ENCODE results near the gene ERO1A.
A peak's percentile ranks its signal among the peaks of the same experiment; 100 is the strongest.

Gene ERO1A

DNA sequence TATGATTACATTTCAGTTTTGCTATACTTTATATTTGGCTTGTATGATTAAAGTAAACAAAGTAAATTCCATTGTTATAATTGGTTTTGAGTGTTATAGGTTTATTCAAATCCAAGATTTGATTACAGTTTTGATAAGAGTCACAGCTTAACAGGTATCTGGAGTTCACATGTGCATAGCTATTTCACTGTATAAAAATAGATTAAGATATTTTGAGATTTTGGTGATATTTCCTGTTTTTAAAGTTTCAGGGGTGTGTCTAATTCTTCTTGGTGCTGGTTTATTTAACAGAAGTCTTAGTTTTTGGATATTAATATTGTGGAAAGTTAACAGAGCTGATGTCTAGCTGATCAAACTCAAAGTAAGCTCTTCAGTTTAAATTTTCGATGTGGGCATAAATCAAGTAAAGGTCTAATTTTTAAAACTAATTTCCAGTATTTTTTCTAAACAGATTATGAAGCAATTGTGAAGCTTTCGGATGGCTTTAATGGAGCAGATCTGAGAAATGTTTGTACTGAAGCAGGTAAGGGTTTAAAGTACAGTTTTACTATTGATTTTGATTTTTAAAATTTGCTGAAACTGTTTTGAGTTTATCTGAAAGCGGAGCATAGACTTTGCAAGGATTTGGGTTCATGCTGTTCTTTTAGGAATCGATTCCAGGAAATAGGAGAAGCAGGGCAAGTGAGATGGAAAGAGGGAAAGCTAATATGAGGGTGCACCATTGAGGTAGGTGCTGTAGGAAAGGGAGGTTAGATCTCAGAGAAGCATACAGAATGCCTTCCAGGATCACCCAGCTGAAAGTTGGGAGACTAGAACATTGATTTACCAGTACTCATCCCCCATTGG is 28.4 kb upstream of the ERO1A start:
- Histone ChIP-seq H3K18ac (ENCODE audit: low read depth in 1 of 2, low read length in 2 of 2) (no peak overlapping the region), H3K9me3 (ENCODE audit: control insufficient read depth, low read length) (no peaks in the 10 kb centered on the region), H3K23ac (ENCODE audit: low read length in 2 of 2) (no peak overlapping the region), H2BK120ac (ENCODE audit: low read depth, low read length) (no peak overlapping the region), H2AFZ (ENCODE audit: low read depth, low read length) (no peak overlapping the region), H3K27ac (ENCODE audit: low read length, poor library complexity, severe bottlenecking) (no peak overlapping the region), H4K8ac (ENCODE audit: low read length) (no peak overlapping the region), H3K9ac (ENCODE audit: low read length) (no peak overlapping the region), H2BK5ac (ENCODE audit: low read depth, low read length, poor library complexity, severe bottlenecking) (no peak overlapping the region), H3K27me3 (ENCODE audit: control insufficient read depth in 1 of 2, insufficient read depth in 1 of 2, low read length in 2 of 2) (no peaks in the 10 kb centered on the region), H3K14ac (ENCODE audit: low read length in 2 of 2) (no peak overlapping the region), H2BK12ac (ENCODE audit: low read length in 2 of 2) (no peak overlapping the region), H3K4me1 (ENCODE audit: control insufficient read depth, insufficient read depth, low read depth, low read length) (no peaks in the 10 kb centered on the region), H3K4ac (ENCODE audit: low read depth in 1 of 2, low read length in 2 of 2) (no peak overlapping the region), H4K91ac (ENCODE audit: low read length) (no peak overlapping the region), H2BK15ac (ENCODE audit: low read depth, poor library complexity, severe bottlenecking) (no peak overlapping the region), H2AK5ac (ENCODE audit: low read length, severe bottlenecking) (no peak overlapping the region), H3K79me1 (replicated peaks; ENCODE audit: low read length, poor library complexity, severe bottlenecking) (peaks cover 8% of the 10 kb centered on the region), H3K4me3 (ENCODE audit: insufficient read depth in 1 of 2, low read depth in 1 of 2, low read length in 2 of 2) (no peak overlapping the region), H3K36me3 (ENCODE audit: control insufficient read depth in 1 of 2, insufficient read depth in 2 of 2, low read depth in 1 of 2, low read length in 2 of 2) (peaks cover 22 to 97% of the 10 kb centered on the region in 2 experiments), H3K4me2 (ENCODE audit: low read length, poor library complexity, severe bottlenecking) (no peak overlapping the region)
- no peak for DNase-seq
- 97% methylated on average over 3 of the region's 4 CpGs for WGBS

DNA sequence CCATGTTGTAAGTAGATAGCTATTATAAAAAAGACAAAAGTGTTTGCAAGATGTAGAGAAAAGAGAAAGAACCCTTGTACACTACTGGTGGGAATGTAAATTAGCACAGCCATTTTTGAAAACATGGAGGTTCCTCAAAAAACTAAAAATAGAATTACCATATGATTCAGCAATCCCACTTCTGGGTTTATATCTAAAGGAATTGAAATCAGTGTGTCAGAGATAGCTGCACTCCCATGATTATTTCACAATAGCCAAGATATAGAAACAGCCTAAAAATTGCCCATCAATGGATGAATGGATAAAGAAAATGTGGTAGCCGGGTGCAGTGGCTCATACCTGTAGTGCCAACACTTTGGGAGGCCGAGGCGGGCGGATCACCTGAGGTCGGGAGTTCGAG is 20.8 kb upstream of the ERO1A start:
- no peak overlapping the region for H3K9ac ChIP-seq (ENCODE audit: low read length)
- H3K4me2 ChIP-seq (ENCODE audit: low read length, poor library complexity, severe bottlenecking): no peak overlapping the region
- H2BK5ac ChIP-seq (ENCODE audit: low read depth, low read length, poor library complexity, severe bottlenecking): no peak overlapping the region
- H3K23ac ChIP-seq (ENCODE audit: low read length in 2 of 2): no peak overlapping the region
- H3K79me1 ChIP-seq (replicated peaks; ENCODE audit: low read length, poor library complexity, severe bottlenecking): peaks cover 18% of the 10 kb centered on the region
- no peak for DNase-seq
- H2BK120ac ChIP-seq (ENCODE audit: low read depth, low read length): no peak overlapping the region
- no peak overlapping the region for H2AFZ ChIP-seq (ENCODE audit: low read depth, low read length)
- H4K8ac ChIP-seq (ENCODE audit: low read length): no peak overlapping the region
- no peak overlapping the region for H2AK5ac ChIP-seq (ENCODE audit: low read length, severe bottlenecking)
- peaks cover 37 to 95% of the 10 kb centered on the region in 2 experiments for H3K36me3 ChIP-seq (ENCODE audit: control insufficient read depth in 1 of 2, insufficient read depth in 2 of 2, low read depth in 1 of 2, low read length in 2 of 2)
- H2BK12ac ChIP-seq (ENCODE audit: low read length in 2 of 2): no peak overlapping the region
- H3K4me3 ChIP-seq (ENCODE audit: insufficient read depth in 1 of 2, low read depth in 1 of 2, low read length in 2 of 2): no peak overlapping the region
- no peak overlapping the region for H2BK15ac ChIP-seq (ENCODE audit: low read depth, poor library complexity, severe bottlenecking)
- no peak overlapping the region for H3K14ac ChIP-seq (ENCODE audit: low read length in 2 of 2)
- no peak overlapping the region for H4K91ac ChIP-seq (ENCODE audit: low read length)
- no peaks in the 10 kb centered on the region for H3K4me1 ChIP-seq (ENCODE audit: control insufficient read depth, insufficient read depth, low read depth, low read length)
- no peaks in the 10 kb centered on the region for H3K27me3 ChIP-seq (ENCODE audit: control insufficient read depth in 1 of 2, insufficient read depth in 1 of 2, low read length in 2 of 2)
- H3K4ac ChIP-seq (ENCODE audit: low read depth in 1 of 2, low read length in 2 of 2): no peak overlapping the region
- no peak overlapping the region for H3K27ac ChIP-seq (ENCODE audit: low read length, poor library complexity, severe bottlenecking)
- no peaks in the 10 kb centered on the region for H3K9me3 ChIP-seq (ENCODE audit: control insufficient read depth, low read length)
- 100% methylated on average over 3 of the region's 6 CpGs for WGBS
- no peak overlapping the region for H3K18ac ChIP-seq (ENCODE audit: low read depth in 1 of 2, low read length in 2 of 2)

GRCh38 chr14:52711666-52712065 is 16.3 kb upstream of the ERO1A start:
- H2AFZ ChIP-seq (ENCODE audit: low read depth, low read length): no peak overlapping the region
- H3K18ac ChIP-seq (ENCODE audit: low read depth in 1 of 2, low read length in 2 of 2): no peak overlapping the region
- no peak overlapping the region for H4K8ac ChIP-seq (ENCODE audit: low read length)
- peaks cover 23 to 79% of the 10 kb centered on the region in 2 experiments for H3K36me3 ChIP-seq (ENCODE audit: control insufficient read depth in 1 of 2, insufficient read depth in 2 of 2, low read depth in 1 of 2, low read length in 2 of 2)
- DNase-seq: no peak
- H3K23ac ChIP-seq (ENCODE audit: low read length in 2 of 2): no peak overlapping the region
- no peak overlapping the region for H2BK12ac ChIP-seq (ENCODE audit: low read length in 2 of 2)
- 67% methylated on average over 1 of the region's 1 CpG for WGBS
- H3K79me1 ChIP-seq (replicated peaks; ENCODE audit: low read length, poor library complexity, severe bottlenecking): peaks cover 13% of the 10 kb centered on the region
- H2AK5ac ChIP-seq (ENCODE audit: low read length, severe bottlenecking): no peak overlapping the region
- no peak overlapping the region for H3K4me2 ChIP-seq (ENCODE audit: low read length, poor library complexity, severe bottlenecking)
- no peak overlapping the region for H2BK5ac ChIP-seq (ENCODE audit: low read depth, low read length, poor library complexity, severe bottlenecking)
- no peak overlapping the region for H2BK120ac ChIP-seq (ENCODE audit: low read depth, low read length)
- no peak overlapping the region for H3K14ac ChIP-seq (ENCODE audit: low read length in 2 of 2)
- no peak overlapping the region for H3K27ac ChIP-seq (ENCODE audit: low read length, poor library complexity, severe bottlenecking)
- no peaks in the 10 kb centered on the region for H3K9me3 ChIP-seq (ENCODE audit: control insufficient read depth, low read length)
- H3K4ac ChIP-seq (ENCODE audit: low read depth in 1 of 2, low read length in 2 of 2): no peak overlapping the region
- H4K91ac ChIP-seq (ENCODE audit: low read length): no peak overlapping the region
- H3K4me1 ChIP-seq (ENCODE audit: control insufficient read depth, insufficient read depth, low read depth, low read length): no peaks in the 10 kb centered on the region
- H3K4me3 ChIP-seq (ENCODE audit: insufficient read depth in 1 of 2, low read depth in 1 of 2, low read length in 2 of 2): no peak overlapping the region
- H2BK15ac ChIP-seq (ENCODE audit: low read depth, poor library complexity, severe bottlenecking): no peak overlapping the region
- H3K9ac ChIP-seq (ENCODE audit: low read length): peak overlapping the region; percentile 10
- no peaks in the 10 kb centered on the region for H3K27me3 ChIP-seq (ENCODE audit: control insufficient read depth in 1 of 2, insufficient read depth in 1 of 2, low read length in 2 of 2)

DNA sequence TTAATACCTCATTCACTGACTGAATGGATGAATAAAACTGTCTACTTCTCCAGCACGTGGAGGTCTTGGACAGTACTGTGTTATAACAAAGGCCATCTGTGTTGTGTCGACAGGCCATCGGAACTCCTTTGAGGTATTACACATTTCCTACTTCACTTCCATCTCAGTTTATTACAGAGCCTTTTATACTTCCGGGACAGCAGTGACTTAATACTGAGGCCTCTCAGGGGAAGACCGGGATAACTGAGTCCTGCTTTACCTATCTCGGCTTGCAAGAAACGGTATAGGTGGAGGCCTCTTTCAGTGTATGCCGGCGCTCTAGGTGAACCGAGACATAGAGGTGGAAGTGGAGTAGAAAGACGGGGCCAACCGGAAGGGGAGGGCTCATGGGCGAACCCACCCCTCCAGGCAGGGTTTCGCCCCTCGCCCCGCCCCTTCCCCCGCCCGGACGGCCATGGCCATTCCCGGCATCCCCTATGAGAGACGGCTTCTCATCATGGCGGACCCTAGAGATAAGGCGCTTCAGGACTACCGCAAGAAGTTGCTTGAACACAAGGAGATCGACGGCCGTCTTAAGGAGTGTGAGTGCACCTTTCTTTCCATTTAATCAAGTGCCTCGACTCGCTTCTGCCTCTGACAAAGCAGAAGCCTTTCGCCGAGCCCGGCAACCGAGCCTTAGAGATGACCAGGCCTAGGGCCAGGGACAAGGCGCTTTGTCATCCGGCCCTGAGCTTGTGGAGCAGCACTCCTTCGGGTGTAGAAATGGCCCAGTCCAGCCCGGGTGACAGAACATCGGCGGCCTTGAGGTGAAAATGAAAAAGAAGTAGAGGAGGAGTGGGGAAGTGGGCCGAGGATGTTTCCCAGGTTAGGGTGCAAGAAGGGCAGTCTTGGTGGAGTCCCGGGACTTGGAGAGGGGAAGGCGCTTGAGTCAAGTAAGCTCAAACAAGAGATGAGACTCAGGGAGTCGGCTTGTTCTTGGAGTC is 11.7 kb upstream of the ERO1A start, which contains the start of gene PSMC6:
Gene PSMC6 (plus strand): TSS at position 477 of the 983 bp plus-strand sequence. CDS start 20 bp downstream, at position 497.
- H3K18ac ChIP-seq (ENCODE audit: low read depth in 1 of 2, low read length in 2 of 2): peak within 1 kb of the TSS; percentile 47 to 75
- no peaks in the 10 kb centered on the region for H3K79me1 ChIP-seq (replicated peaks; ENCODE audit: low read length, poor library complexity, severe bottlenecking)
- H2BK15ac ChIP-seq (ENCODE audit: low read depth, poor library complexity, severe bottlenecking): no peak within 1 kb of the TSS
- peak within 1 kb of the TSS; percentile 68 for H3K4me2 ChIP-seq (ENCODE audit: low read length, poor library complexity, severe bottlenecking)
- no peak within 1 kb of the TSS for H2BK120ac ChIP-seq (ENCODE audit: low read depth, low read length)
- H2AFZ ChIP-seq (ENCODE audit: low read depth, low read length): peak within 1 kb of the TSS; percentile 89
- peak within 1 kb of the TSS; percentile 35 to 97 for H3K4ac ChIP-seq (ENCODE audit: low read depth in 1 of 2, low read length in 2 of 2)
- H3K4me1 ChIP-seq (ENCODE audit: control insufficient read depth, insufficient read depth, low read depth, low read length): no peaks in the 10 kb centered on the region
- H3K9me3 ChIP-seq (ENCODE audit: control insufficient read depth, low read length): no peaks in the 10 kb centered on the region
- H2AK5ac ChIP-seq (ENCODE audit: low read length, severe bottlenecking): no peak within 1 kb of the TSS
- H3K23ac ChIP-seq (ENCODE audit: low read length in 2 of 2): peak within 1 kb of the TSS in 1 of 2 experiments; percentile 63
- DNase-seq: peak; percentile 95
- peak within 1 kb of the TSS; percentile 75 to 93 for H3K4me3 ChIP-seq (ENCODE audit: insufficient read depth in 1 of 2, low read depth in 1 of 2, low read length in 2 of 2)
- peak within 1 kb of the TSS; percentile 80 for H4K8ac ChIP-seq (ENCODE audit: low read length)
- peaks cover 2 to 34% of the 10 kb centered on the region in 2 experiments for H3K36me3 ChIP-seq (ENCODE audit: control insufficient read depth in 1 of 2, insufficient read depth in 2 of 2, low read depth in 1 of 2, low read length in 2 of 2)
- peak within 1 kb of the TSS; percentile 12 for H4K91ac ChIP-seq (ENCODE audit: low read length)
- WGBS: 1% methylated on average over 43 of the region's 43 CpGs
- no peak within 1 kb of the TSS for H2BK12ac ChIP-seq (ENCODE audit: low read length in 2 of 2)
- H3K14ac ChIP-seq (ENCODE audit: low read length in 2 of 2): peak within 1 kb of the TSS in 1 of 2 experiments; percentile 92
- H3K27ac ChIP-seq (ENCODE audit: low read length, poor library complexity, severe bottlenecking): peak within 1 kb of the TSS; percentile 78
- H3K27me3 ChIP-seq (ENCODE audit: control insufficient read depth in 1 of 2, insufficient read depth in 1 of 2, low read length in 2 of 2): no peaks in the 10 kb centered on the region
- peak within 1 kb of the TSS; percentile 95 for H3K9ac ChIP-seq (ENCODE audit: low read length)
- no peak within 1 kb of the TSS for H2BK5ac ChIP-seq (ENCODE audit: low read depth, low read length, poor library complexity, severe bottlenecking)

Data from mesenchymal stem cell (in vitro differentiated cells and primary cell).